IPS-18a (cell line): Measurements from ENCODE around the gene RASEF.

Experiments used
- H3K27ac ChIP-seq: one replicate; pipeline ENCODE4 v1.5.1; 2013; ENCODE audit warnings: low read length
- H3K27me3 ChIP-seq: one replicate; pipeline ENCODE4 v1.6.1; 2013; ENCODE audit warnings: mild to moderate bottlenecking, low read length; ENCODE audit not compliant: control insufficient read depth, insufficient read depth
- H3K36me3 ChIP-seq: one replicate; pipeline ENCODE4 v1.6.1; 2013; ENCODE audit warnings: low read depth, low read length; ENCODE audit not compliant: control insufficient read depth
- H3K4me1 ChIP-seq: one replicate; pipeline ENCODE4 v1.6.1; 2013; ENCODE audit warnings: low read depth, low read length; ENCODE audit not compliant: control insufficient read depth
- H3K4me3 ChIP-seq: one replicate; pipeline ENCODE4 v1.5.1; 2013; ENCODE audit warnings: low read length
- H3K9ac ChIP-seq: one replicate; pipeline ENCODE4 v1.6.1; 2013; ENCODE audit warnings: mild to moderate bottlenecking, low read length, moderate library complexity
- H3K9me3 ChIP-seq: one replicate; pipeline ENCODE4 v1.6.1; 2013; ENCODE audit warnings: low read depth, low read length; ENCODE audit not compliant: control insufficient read depth

Gene RASEF

DNA sequence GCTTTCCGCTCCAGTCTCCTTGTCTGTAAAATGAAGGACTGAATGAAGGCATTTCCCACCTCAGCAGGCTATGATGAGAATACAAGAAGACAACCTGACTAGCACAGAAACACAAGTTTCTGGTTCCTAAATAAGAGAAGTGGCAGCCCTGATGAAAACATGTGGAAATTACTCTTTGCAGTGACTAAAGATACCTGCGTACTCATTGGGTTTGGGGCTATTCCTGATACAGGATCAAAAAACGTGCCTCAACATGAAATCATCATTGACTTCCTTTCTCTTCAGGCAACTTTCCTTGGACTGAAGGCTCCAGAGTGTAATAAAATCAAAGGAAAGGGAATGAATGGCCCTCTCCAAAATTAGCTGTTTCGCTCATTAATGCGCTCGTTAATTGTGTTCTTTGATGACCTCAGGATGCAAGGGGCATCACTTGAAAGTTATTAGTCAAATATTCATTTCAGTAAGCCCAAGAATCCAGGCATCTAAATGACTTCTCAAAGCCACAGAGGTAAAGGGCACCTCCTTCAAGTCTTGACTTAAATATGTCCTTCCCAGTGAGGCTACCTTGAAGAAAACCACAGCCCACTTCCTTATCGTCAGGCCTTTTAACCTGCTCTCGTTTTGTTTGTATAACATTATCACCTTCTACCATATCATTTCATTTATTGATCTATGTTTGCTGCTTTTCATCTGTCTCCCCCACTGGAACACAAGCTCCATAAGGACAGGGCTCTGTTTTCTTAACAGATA, 68.9 kb downstream of the RASEF start:
- no peaks in the 10 kb centered on the region for H3K36me3 ChIP-seq
- H3K9ac ChIP-seq, result no peak overlapping the region
- H3K4me1 ChIP-seq, result no peaks in the 10 kb centered on the region
- H3K27ac ChIP-seq, result no peak overlapping the region
- no peaks in the 10 kb centered on the region for H3K27me3 ChIP-seq
- no peaks in the 10 kb centered on the region for H3K9me3 ChIP-seq
- H3K4me3 ChIP-seq, result no peak overlapping the region

GRCh38 chr9:82991671-82992070, 71.3 kb downstream of the RASEF start:
- H3K27ac ChIP-seq, result no peak overlapping the region
- no peaks in the 10 kb centered on the region for H3K4me1 ChIP-seq
- H3K36me3 ChIP-seq, result no peaks in the 10 kb centered on the region
- no peaks in the 10 kb centered on the region for H3K27me3 ChIP-seq
- no peak overlapping the region for H3K4me3 ChIP-seq
- H3K9me3 ChIP-seq, result no peaks in the 10 kb centered on the region
- no peak overlapping the region for H3K9ac ChIP-seq

DNA sequence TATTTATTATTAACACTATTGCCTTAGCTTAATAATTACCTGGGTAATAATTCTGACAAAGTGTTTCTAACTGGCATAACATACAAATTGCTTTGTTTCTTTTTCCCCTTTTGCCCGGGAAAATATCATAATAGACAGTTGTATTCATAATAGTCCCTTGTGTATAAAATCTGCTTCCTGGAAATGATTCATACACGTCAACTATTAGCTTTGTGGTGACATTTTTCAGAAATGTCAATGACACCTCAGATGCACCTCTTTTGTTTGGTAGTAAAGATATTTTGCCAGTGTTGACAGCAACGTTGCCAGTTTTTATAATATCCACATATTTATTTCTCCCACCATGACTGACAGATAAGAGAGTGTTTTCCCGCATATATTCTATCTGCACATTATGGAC, 73.0 kb downstream of the RASEF start:
- H3K27me3 ChIP-seq, result no peaks in the 10 kb centered on the region
- no peak overlapping the region for H3K4me3 ChIP-seq
- H3K9ac ChIP-seq, result no peak overlapping the region
- no peaks in the 10 kb centered on the region for H3K36me3 ChIP-seq
- no peaks in the 10 kb centered on the region for H3K4me1 ChIP-seq
- no peaks in the 10 kb centered on the region for H3K9me3 ChIP-seq
- H3K27ac ChIP-seq, result no peak overlapping the region

GRCh38 chr9:82988488-82988887, 74.5 kb downstream of the RASEF start:
- no peak overlapping the region for H3K27ac ChIP-seq
- H3K4me3 ChIP-seq, result no peak overlapping the region
- no peaks in the 10 kb centered on the region for H3K27me3 ChIP-seq
- H3K4me1 ChIP-seq, result no peaks in the 10 kb centered on the region
- no peaks in the 10 kb centered on the region for H3K9me3 ChIP-seq
- no peak overlapping the region for H3K9ac ChIP-seq
- no peaks in the 10 kb centered on the region for H3K36me3 ChIP-seq

DNA sequence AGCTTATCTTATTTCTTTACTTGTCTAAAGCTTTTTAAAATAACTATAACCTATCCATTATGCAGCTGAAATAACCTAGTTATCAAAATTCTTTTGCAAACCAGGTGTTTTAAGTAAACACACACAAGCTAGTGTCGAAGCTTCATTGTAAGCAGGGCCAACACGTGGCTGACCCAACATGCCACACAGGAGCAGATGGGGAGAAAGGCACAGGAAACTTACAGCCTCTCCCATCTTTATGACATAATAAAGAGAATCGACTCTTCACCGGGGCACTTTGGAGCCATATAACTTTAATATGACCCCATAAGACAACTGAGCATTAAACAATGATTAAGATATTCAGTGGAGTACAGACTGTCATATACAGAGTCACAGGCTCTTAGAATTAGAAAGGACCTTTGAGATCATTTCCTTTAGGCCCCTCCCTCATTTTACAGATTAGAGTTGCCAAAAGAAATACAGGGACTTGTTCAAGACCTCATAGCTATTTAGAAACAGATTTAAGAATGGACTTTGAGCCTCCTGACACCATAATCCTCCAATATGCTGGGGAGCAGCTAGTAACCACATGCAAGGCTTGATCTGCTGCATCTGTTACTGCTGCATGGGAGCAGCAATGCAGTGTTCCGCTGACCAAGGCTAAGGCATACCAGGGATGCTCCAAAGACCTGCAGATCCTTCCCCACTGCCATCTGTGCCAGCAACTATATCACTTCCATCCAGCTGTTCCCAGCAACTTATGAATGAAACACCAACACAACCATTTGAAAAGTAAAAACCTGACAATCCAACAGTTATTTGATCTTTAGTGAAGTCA, 75.4 kb downstream of the RASEF start:
- Histone ChIP-seq H3K27ac (no peak overlapping the region), H3K9ac (no peak overlapping the region), H3K4me3 (no peak overlapping the region), H3K4me1 (no peaks in the 10 kb centered on the region), H3K27me3 (no peaks in the 10 kb centered on the region), H3K36me3 (no peaks in the 10 kb centered on the region), H3K9me3 (no peaks in the 10 kb centered on the region)

- Histone ChIP-seq H3K9me3 (no peaks in the 10 kb centered on the region), H3K36me3 (no peaks in the 10 kb centered on the region), H3K9ac (no peak overlapping the region), H3K4me3 (no peak overlapping the region), H3K27me3 (no peaks in the 10 kb centered on the region), H3K4me1 (no peaks in the 10 kb centered on the region), H3K27ac (no peak overlapping the region)
Observed at GRCh38 chr9:82981552-82981951, 81.4 kb downstream of the RASEF start.

DNA sequence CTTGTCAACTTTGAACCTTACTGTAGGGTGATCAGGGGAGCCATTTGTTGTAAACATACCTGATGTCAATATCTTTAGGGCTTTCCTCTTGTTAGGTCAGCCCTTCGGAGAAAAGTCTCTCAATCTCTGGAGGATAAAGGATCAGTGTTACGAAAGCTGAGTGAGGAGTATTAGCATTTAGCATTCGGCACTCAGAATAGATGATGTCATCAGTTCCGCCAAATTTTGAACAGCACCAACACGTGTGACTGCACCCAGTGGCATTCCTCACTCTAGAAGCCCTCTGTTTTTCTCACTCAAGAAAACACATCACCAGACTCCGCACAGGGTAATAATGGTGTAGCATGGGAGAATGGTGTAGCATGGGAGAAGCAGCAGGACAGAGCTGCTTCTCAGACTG, 87.8 kb downstream of the RASEF start:
- Histone ChIP-seq H3K36me3 (no peaks in the 10 kb centered on the region), H3K27ac (no peak overlapping the region), H3K4me1 (no peaks in the 10 kb centered on the region), H3K9me3 (no peaks in the 10 kb centered on the region), H3K4me3 (no peak overlapping the region), H3K27me3 (no peaks in the 10 kb centered on the region), H3K9ac (no peak overlapping the region)

DNA sequence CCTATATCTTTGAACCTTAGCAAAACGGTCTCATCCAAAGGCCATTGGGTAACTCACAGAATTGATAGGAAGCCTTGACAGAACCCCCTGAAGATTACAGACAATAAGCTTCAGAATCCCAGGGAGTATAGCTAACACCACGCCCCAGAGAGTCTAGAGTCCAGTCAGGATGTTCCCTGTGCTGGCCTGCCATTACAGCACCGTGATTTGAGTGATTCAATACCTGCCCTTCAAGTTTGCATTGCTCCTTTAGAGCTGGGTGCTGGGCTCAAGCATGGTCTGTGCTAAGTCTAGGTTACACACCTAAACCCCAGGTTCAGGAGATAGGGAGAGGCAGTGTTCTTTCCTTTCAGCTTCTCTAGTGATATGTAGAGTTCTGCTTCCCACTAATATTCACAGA, 90.5 kb downstream of the RASEF start:
- Histone ChIP-seq H3K4me3 (no peak overlapping the region), H3K4me1 (no peaks in the 10 kb centered on the region), H3K27ac (no peak overlapping the region), H3K9ac (no peak overlapping the region), H3K9me3 (no peaks in the 10 kb centered on the region), H3K27me3 (no peaks in the 10 kb centered on the region), H3K36me3 (no peaks in the 10 kb centered on the region)

DNA sequence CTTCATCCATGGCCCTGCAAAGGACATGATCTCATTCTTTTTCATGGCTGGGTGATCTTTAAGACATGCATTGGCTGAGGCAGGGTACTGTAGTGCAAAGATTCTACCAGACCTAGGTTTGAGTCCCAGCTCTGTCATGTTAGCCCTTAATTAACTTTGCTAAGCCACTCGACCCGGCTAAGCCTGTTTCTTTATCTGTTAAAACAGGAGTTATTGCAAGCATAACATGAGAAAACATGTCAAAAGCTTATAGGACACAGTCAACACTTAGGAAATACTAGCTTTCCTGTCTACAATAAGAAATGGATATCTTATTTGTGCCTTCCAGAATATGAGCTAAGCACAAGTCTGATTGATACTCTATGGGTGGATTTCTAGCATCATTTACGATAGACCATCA, 92.6 kb downstream of the RASEF start:
- Histone ChIP-seq H3K4me1 (no peaks in the 10 kb centered on the region), H3K36me3 (no peaks in the 10 kb centered on the region), H3K9ac (no peak overlapping the region), H3K4me3 (no peak overlapping the region), H3K27ac (no peak overlapping the region), H3K27me3 (no peaks in the 10 kb centered on the region), H3K9me3 (no peaks in the 10 kb centered on the region)

GRCh38 chr9:82969291-82969690, 93.7 kb downstream of the RASEF start:
- Histone ChIP-seq H3K27me3 (no peaks in the 10 kb centered on the region), H3K9me3 (no peaks in the 10 kb centered on the region), H3K4me3 (no peak overlapping the region)

DNA sequence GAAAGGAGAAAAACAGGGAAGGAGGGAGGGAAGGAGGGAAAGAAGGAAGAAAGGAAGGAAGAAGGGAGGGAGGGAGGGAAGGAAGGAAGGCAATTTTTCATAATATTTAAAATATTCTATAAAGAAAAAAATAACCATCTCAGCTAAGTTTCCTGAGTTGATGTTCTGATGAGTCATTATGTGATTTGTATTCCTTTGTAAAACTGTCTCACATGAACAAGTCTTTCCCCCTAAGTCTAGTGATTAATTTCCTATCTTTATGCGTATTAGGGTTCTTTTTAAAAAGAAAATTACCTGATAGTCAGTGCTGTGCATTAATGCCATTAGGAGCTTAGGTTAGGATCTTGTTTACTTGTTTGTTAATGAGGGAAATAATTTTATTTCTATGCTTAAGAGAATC, 94.1 kb downstream of the RASEF start:
- no peak overlapping the region for H3K9ac ChIP-seq
- H3K36me3 ChIP-seq, result no peaks in the 10 kb centered on the region
- no peak overlapping the region for H3K27ac ChIP-seq
- no peaks in the 10 kb centered on the region for H3K27me3 ChIP-seq
- no peaks in the 10 kb centered on the region for H3K9me3 ChIP-seq
- H3K4me3 ChIP-seq, result no peak overlapping the region
- H3K4me1 ChIP-seq, result no peaks in the 10 kb centered on the region

More at GRCh38 chr9:82969291-82969690, 93.7 kb downstream of the RASEF start:
- H3K4me1 ChIP-seq, result no peaks in the 10 kb centered on the region
- H3K36me3 ChIP-seq, result no peaks in the 10 kb centered on the region
- H3K9ac ChIP-seq, result no peak overlapping the region
- H3K27ac ChIP-seq, result no peak overlapping the region

- H3K9ac ChIP-seq, result no peak overlapping the region
- no peaks in the 10 kb centered on the region for H3K27me3 ChIP-seq
- no peak overlapping the region for H3K27ac ChIP-seq
- H3K4me3 ChIP-seq, result no peak overlapping the region
- no peaks in the 10 kb centered on the region for H3K4me1 ChIP-seq
- no peaks in the 10 kb centered on the region for H3K9me3 ChIP-seq
- H3K36me3 ChIP-seq, result no peaks in the 10 kb centered on the region
Observed at GRCh38 chr9:82968388-82968787, 94.6 kb downstream of the RASEF start.
